ENCODE results near the gene RUSC2.
"Not testable (repeated sequence)": the region's sequence is repeated elsewhere in the genome, so short reads cannot be mapped to it uniquely, and the experiment has no call there.

RUSC2 gene

DNA sequence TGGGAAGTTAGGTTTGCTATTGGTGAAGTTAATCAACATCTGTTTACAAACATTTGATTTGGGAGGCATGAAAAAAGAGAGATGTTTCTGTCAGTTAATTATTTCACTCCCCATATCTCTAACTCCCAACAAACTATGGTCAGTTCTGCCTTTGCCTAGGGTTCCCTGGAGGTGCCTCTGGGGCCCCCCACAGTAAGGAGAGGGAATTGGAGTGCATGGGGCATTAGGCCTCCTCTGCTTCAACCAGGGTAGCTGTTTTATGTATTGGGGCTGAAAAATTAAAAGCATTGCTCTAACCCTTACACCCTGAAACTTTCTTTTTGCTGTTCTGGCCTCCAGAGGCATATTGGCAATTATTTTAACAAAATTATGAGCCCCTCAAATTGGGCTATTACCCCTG lies 32.3 kb downstream of the RUSC2 start:
- no peak for DNase-seq (ENCODE audit: low spot score)

DNA sequence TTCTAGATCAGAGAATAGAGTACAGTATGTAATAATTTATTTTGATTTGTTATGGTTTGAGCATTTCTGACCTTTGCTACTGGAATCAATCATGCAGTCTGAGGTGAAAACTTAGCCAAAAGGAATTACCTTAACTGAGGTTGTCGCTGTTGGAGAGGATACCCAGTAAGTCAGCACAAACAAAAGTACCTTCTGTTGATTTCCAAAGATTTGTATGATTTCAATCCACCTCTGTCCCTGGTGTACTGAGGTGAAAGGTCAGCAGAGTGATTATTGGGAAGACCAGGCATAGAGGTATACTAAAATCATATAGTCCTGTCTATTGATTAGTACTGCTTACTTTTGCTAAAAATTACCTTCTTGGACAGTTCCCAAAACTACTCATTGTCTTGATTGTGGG lies 32.8 kb downstream of the RUSC2 start:
- no peak for DNase-seq (ENCODE audit: low spot score)

DNA sequence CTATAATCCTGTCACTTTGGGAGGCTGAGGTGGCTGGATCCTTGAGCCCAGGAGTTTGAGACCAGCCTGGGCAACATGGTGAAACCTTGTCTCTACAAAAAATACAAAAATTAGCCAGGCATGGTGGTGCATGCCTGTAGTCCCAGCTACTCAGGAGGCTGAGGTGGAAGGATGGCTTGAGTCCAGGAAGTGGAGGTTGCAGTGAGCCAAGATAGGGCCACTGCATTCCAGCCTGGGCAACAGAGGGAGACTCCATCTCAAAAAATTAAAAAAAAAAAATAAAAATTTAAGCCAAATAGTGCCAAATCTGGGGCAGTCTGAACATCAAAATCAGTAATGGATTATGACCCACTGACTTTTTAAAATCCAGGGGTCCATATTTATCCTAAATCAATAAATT lies 33.6 kb downstream of the RUSC2 start:
- not testable (repeated sequence) for DNase-seq (ENCODE audit: low spot score)

DNA sequence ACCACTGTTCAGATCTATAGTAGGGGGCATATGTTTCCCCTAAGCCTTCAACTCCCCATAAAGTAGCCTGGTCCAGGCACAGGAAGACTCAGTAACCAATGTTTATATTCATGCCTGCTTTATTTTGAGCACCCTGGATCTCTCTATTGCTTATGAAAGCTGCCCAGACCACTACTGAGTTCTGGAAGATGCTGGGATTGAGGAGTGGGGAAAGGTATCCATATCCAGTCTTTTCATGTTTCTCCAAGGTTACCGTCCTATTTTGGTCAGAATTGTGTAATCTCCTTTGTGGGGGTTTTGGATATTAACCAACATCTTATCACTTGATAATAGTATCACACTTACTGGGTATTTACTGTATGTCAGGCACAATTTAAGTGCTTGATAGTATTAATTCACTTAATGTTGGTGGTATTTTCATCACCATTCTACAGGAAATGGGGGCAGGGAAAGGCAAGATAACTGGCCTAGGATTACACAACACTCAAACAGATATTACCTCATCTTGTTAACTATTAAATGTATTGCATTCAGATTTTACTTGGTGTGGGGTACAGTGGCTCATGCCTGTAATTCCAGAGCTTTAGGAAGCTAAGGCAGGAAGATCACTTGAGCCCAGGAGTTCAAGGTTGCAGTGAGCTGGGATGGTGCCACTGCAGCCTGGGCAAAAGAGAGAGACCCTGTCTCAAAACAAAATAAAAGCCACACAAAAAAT lies 36.3 kb downstream of the RUSC2 start:
- DNase-seq (ENCODE audit: low spot score), result no peak

DNA sequence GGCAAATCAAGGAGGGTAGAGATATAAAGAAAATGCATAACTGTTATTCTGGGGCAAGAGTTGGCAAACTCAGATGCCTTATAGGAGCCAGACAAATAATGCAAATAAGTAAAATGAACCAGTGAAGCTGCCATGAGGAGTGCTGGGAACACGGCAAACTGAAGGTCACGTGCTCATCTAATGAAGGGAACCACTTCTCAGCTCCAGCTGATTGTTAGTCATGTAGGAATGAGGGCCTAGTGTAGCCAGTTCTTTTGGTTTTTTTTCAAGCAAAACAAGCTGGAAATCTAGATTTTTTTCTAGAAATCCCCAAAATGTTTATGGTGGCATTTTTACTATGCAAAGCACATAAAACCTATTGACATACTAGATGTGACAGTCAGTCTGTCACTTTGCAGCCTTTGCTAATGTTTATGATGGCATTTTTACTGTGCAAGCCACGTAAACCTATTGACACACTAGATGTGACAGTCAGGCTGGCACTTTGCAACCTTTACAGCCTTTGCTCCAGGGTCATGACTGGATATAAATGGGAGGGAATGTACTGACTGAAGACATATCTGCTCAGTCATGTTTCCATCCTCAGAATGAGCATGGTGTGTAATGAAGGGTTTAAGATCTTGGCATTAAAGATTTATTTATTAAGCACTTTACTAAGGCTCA lies 39.4 kb downstream of the RUSC2 start:
- no peak for DNase-seq (ENCODE audit: low spot score)

DNA sequence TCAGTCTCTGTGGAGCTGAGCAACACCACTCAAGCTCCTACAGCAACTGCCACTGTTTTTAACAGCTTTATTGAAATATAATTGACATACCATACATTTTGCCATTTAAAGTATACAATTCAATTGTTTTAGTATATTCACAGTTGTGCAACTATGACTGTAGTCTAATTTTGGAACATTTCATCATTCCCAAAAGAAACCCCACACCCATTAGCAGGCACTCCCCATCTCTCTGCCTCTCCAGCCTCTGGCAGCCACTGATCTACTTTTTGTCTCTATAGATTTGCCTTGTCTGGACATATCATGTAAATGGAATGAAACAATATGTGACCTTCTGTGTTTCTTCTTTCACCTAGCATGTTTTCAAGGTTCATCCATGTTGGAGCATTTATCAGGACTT lies 43.5 kb downstream of the RUSC2 start:
- DNase-seq (ENCODE audit: low spot score), result no peak

DNA sequence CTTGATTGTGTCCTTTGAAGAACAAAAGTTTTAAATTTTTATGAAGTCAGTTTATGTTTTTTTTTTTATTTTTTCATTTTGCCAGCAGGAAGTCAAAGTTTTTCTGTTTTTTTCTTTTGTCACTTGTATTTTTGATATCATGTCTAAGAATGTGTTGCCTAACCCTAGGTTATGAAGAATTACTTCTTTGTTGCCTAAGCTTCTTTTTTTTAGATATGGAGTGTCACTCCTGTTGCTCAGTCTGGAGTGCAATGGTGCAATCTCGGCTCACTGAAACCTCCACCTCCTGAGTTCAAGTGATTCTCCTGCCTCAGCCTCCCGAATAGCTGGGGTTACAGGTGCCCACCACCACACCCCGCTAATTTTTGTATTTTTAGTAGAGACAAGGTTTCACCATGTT lies 45.0 kb downstream of the RUSC2 start:
- not testable (repeated sequence) for DNase-seq (ENCODE audit: low spot score)

DNA sequence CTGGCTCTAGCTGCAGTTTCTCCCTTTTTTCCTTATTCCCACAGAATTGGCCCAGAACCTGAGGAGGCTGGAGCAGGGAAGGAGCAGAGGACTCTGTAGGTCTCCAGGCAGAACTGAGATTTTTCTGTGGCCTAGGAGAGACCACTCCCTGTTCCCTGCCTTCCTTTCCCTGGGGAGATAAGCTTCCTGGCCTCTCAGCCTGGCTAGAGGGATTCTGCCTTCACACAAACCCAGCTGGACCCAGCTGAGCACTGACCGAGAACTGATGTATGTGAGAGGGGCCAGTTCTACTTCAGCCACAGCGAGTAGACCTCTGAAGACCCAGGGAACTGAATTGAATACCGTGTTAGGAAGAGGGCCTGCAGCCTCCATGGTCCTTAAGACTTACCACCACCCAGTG lies 48.0 kb downstream of the RUSC2 start:
- no peak for DNase-seq (ENCODE audit: low spot score)

DNA sequence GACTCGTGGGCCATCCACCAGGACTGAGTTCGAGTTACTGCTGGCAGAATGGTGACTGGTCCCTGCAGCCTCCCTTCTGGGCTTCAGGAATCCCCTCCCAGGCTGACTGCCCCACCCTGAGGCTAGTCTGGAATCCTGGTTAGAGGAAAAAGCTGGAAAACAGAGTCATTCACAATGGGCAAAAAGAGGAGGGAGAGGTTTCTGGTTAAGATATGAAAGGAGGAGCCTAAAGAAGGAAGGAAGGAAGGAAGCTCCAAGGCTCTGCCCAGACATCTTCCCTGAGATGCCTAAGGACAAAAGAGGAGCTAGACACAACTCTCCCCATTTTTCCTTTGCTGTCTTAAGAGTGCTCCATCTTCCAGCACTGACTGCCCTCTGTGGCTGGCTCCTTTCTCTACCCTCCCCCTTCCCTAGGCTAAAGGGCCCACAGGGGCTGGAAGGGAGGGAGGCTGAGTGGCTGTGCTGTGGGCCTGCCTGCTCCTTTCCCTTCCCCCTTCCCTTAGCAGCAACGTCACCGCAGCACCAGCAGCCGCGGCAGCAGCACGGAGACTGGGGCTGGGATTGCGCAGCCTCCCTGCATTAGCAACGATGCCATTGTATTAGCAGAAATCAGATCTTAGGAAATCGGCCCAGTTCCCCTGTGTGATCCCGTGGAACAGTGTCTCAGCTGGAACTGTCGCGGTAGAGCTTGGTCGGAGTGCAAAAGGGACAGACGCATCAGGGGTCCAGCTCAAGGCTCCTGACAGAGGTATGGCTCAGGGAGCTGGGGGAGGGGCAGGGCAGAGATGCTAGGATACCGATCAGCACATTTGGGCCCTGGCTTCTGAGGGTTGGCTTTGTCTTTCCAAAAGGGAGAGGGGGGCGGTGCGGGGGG lies 48.7 kb downstream of the RUSC2 start:
- DNase-seq (ENCODE audit: low spot score), result no peak
